Stimulated activated naive CD8-positive, alpha-beta T cell treated with anti-CD3 and anti-CD28 coated beads, Interleukin-15, Interleukin-2, amounts not matched to agents 100 U/mL and 50 U/mL, for 24 hours (primary cell): Measurements from ENCODE around the gene GFOD1.

ENCODE experiments used
- ATAC-seq: fragments of 150-1000 bp; cut with Tn5 transposase; one replicate; pipeline ENCODE4 v1.10.0; 2021
- DNase-seq: peaks from one replicate; pipeline ENCODE4 v3.0.0; 2021

Gene GFOD1

GRCh38 chr6:13375360-13375878 lies 112.0 kb downstream of the GFOD1 start:
- ATAC-seq (peak; percentile 91), DNase-seq (peak; percentile 61)

GRCh38 chr6:13373919-13374318 lies 113.5 kb downstream of the GFOD1 start:
- DNase-seq (no peak), ATAC-seq (no peak)

GRCh38 chr6:13373488-13373886 lies 113.9 kb downstream of the GFOD1 start:
- DNase-seq (no peak), ATAC-seq (no peak)

- DNase-seq, result no peak
- ATAC-seq, result no peak
Observed at GRCh38 chr6:13372688-13373487, 114.5 kb downstream of the GFOD1 start.

- ATAC-seq (no peak), DNase-seq (no peak)
Observed at GRCh38 chr6:13372076-13372475, 115.3 kb downstream of the GFOD1 start.

- DNase-seq, result no peak
- no peak for ATAC-seq
Observed at GRCh38 chr6:13371421-13372072, 115.9 kb downstream of the GFOD1 start.

- ATAC-seq (no peak), DNase-seq (no peak)
Observed at GRCh38 chr6:13370623-13371022, 116.8 kb downstream of the GFOD1 start.

GRCh38 chr6:13369591-13369990 lies 117.8 kb downstream of the GFOD1 start:
- no peak for ATAC-seq

GRCh38 chr6:13368731-13369115 lies 118.7 kb downstream of the GFOD1 start:
- ATAC-seq (no peak), DNase-seq (no peak)

More at GRCh38 chr6:13369591-13369990, 117.8 kb downstream of the GFOD1 start:
- no peak for DNase-seq

GRCh38 chr6:13368079-13368730 lies 119.2 kb downstream of the GFOD1 start:
- ATAC-seq (no peak), DNase-seq (no peak)

GRCh38 chr6:13367396-13367795 lies 120.0 kb downstream of the GFOD1 start:
- ATAC-seq, result no peak
- DNase-seq, result no peak

GRCh38 chr6:13365320-13365719 lies 122.1 kb downstream of the GFOD1 start:
- DNase-seq, result no peak
- no peak for ATAC-seq

- DNase-seq, result no peak
- no peak for ATAC-seq
Observed at GRCh38 chr6:13364842-13365241, 122.6 kb downstream of the GFOD1 start.

GRCh38 chr6:13362412-13362811 lies 125.0 kb downstream of the GFOD1 start:
- no peak for DNase-seq

GRCh38 chr6:13360671-13361540 lies 126.5 kb downstream of the GFOD1 start:
- ATAC-seq (no peak), DNase-seq (no peak)

More at GRCh38 chr6:13362412-13362811, 125.0 kb downstream of the GFOD1 start:
- no peak for ATAC-seq

GRCh38 chr6:13359287-13359686 lies 128.1 kb downstream of the GFOD1 start:
- no peak for DNase-seq
- ATAC-seq, result no peak

GRCh38 chr6:13358511-13358910 lies 128.9 kb downstream of the GFOD1 start:
- DNase-seq (no peak), ATAC-seq (no peak)

GRCh38 chr6:13357551-13358075 lies 129.8 kb downstream of the GFOD1 start:
- no peak for DNase-seq

GRCh38 chr6:13355999-13356785 lies 131.2 kb downstream of the GFOD1 start:
- ATAC-seq (peak; percentile 88), DNase-seq (no peak)

More at GRCh38 chr6:13357551-13358075, 129.8 kb downstream of the GFOD1 start:
- no peak for ATAC-seq

GRCh38 chr6:13355043-13355945 lies 132.1 kb downstream of the GFOD1 start:
- DNase-seq, result no peak
- ATAC-seq, result peak; percentile 82
